Epidermal melanocyte (primary cell): ENCODE data around the gene ZNF618.

Source experiments
- DNase-seq: peaks from one replicate; pipeline ENCODE4 v3.0.0; 2011; ENCODE audit warnings: low spot score; ENCODE audit not compliant: insufficient read length

The ZNF618 gene

DNA sequence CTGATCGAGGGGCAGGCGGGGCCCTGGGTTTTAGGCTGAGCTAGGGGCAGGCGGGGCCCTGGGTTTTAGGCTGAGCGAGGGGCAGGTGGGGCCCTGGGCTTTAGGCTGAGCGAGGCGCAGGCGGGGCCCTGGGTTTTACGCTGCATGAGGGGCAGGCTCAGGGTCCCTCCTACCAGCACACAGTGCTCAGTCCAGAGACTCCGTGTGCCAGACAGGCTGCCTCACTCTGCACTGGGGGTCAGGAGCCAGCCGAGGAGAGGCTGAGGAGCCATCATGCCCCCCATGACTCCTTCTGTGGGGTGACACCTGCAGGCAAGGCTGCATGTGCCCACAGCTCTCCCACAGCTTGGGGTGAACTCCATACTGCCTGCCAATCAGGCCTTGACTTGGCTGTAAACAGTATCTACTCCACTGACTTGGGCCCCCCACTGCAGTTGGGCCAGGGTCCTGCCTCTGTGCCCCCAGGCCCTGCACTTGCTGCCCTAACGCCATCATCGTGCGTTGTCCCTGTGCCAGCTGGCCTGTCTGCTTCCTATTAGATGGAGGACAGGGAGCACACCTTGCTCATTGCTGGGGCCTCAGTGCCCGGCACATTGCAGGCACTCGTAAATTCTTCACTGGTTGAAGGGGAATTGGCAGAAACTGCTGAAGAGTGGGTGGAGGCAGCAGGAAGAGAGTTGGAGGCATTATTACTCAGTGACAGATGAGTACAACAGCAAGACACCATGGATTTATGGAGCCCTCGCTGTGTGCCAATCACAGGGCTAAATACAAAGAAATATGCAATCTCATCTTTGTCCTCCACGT lies 123.3 kb downstream of the ZNF618 start:
- no peak for DNase-seq

DNA sequence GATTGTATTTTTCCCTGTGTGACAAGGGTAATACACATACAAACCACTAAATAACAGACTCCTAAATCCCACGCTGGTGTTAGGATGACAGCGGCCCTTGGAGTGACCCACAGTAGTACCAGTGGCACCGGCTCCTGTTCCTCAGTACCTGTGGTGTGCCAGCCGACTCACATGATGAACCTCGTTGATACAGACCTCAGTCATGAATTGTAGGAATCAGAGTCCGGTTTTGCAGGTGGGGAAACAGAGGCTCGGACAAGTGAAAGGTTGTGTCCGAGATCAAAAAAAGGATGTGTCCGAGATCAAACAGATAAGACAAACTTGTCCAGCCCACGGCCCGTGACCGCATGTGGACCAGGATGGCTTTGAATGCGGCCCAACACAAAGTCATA lies 124.0 kb downstream of the ZNF618 start:
- no peak for DNase-seq

DNA sequence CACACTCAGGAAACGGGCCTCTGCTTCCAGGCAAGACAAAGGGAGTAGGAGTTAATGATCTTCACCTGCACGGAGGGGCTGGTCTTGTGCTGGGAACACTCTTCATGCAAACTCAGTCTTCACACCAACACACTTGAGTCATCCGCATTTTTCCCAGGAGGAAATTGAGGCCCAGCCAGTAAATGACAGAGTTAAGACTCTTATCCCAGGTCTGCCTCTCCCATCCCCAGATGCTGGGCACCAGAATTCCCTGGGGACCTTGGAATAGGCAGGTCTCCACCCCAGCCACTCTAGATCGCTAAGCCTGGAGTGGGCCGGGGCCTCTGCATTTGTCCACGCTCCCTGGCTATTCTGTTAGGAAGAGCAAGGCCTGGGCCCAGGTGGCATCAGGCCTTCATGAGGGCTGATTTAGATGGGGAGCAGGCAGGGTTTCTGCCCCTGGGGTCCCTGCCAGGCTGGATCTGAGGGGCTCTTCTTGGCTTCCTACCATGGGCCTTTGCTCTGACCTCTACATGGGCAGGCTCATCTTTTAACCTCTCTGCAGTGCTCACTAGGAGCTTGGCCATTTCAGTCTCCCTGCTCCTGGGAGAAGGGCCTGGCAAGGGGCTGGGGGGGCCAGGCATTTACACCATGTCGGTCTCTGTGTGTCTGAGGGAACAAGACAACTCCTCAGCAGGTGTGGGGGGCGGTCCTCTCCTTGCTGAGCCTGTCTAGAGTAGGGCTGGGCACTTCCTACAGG lies 124.7 kb downstream of the ZNF618 start:
- DNase-seq = no peak

DNA sequence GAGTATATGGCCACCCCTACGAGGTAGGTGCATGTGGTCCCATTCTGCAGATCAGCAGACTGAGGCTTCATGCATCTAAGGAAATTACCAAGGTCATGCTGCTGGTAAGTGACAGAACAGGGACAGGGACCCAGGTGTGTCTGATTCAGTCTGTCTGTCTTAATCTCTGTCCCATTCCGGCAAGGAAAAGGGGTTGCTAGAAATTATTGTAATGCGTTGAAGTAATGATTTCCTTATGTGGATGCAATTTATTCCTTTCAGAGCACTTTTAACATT lies 125.2 kb downstream of the ZNF618 start:
- no peak for DNase-seq

DNA sequence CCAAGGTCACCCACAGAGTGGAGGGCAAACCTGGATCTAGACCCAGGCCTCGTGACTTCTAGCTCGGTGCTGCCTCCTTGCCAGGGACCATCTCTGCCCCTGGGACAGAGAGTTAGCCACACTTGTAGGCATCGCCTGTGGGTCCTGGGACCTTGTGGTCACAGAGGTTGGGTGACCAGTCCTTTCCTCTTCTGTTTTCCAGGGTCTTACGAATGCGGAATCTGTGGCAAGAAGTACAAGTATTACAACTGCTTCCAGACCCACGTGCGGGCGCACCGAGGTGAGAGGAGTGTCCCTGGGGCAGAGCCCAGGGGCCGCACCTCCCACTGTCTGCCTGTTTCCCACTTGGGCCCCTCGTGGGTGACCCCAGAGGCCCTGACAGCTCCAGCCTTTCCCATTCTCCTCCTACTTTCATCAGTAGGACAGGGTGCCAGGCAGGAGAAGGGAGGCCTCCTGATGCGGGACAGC lies 125.7 kb downstream of the ZNF618 start:
- no peak for DNase-seq

DNA sequence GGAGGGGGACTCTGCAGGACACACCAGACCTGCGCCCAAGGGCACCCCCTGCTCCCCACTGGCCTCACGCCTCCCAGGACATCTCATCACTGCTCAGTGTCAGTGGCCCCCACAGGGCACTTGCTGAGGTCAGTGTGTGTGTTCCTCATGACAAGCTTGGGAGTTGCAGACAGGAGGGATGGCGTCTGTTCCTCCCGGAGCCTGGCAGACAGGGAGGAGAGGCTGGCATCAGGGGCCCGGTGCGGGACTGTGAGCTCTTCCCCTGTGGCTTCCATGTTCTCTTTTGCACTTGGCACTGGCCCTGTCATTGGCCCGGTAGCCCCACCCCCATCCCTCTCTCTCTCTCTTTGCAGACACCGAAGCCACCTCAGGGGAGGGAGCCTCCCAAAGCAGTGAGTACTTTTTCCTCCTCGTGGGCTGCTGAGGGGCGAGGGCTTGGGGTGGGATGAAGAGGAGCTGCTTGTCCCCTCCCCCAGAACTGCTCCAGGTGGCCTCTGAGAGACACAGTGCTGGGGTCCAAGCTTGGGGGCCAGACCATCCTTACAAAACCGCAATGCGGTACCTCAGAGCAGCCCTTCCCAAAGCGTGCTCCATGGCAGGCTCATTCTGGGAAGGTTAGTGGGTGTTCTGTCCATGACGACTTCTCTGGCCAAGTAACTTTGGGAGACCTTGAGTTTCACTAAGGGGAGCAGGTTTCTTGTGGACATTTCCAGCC lies 126.3 kb downstream of the ZNF618 start:
- no peak for DNase-seq

DNA sequence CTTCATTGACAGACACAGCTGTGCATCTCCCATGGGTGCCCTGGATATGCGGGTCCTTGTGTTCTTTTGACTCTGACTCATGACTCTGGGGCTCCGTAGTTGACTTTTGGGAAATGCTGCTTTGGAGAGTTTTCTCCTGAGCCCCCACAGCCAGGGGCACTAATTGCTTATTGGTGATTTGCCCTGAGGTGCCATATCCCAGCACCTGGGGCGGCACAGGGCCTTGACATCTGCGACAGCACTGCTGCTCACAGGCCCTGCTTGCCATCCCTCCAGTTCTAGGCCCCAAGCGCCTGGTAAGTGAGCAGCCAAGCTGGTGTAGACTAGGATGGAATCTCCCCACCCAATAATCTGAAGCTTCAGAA lies 126.9 kb downstream of the ZNF618 start:
- DNase-seq = no peak

DNA sequence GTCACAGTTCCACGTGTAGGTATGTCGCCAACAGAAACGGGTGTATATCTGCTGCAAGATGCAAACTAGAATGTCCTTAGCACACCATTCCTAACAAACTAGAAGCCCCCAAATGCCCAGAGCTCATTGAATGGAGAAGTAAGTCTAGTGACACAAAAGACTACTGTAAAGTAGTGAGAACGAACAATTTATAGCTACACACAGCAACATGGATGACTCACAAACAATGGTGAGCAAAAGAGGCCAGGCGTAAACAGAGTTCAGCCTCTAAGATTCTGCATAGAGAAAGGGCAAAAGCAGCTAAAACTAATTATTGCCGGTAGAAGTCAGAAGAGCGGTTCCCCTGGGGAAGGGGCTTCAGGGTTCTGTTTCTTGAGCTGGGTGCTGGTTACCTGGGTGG lies 127.2 kb downstream of the ZNF618 start:
- no peak for DNase-seq

DNA sequence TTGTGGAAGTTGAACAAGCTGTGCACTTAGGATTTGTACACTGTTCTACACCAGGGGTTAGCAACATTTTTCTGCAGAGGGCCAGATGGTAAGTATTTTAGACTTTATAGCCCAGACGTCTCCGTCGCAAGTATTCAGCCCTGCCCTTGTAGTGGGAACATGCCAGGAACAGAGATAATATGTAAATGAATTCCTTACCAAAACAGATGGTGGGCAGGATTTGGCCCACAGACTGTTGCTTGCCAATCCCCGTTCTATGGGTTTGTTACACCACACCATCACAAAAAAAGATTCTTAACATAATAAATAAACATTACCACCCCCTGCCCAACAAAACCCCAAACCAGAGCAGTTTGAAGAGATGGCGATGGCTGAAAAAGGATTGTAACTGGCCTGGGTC lies 127.6 kb downstream of the ZNF618 start:
- no peak for DNase-seq

DNA sequence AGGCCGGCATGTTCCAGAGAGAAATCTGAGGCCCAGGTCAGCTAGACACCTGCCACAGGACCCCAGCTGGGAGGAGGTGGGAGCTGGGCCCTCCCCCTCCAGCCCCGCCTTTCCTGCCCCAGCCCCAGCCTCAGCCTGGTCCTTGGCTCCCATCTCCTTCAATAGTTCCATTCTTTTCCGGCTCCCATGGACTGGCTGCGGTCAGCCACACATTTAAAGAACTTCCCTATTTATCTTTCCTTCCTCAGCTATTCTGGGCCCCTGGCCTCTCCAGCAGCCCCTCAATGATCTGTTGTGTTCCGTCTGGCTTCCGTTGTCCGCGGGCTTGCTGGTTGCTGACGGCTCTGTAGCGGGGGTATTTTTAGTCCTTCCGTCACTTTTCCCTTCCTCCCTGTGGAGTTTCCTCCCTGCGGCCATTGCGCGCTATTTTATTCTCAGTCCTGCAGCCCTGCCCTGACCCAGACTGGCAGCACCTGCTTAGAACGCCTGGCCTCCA lies 128.2 kb downstream of the ZNF618 start:
- DNase-seq = peak; percentile 93

DNA sequence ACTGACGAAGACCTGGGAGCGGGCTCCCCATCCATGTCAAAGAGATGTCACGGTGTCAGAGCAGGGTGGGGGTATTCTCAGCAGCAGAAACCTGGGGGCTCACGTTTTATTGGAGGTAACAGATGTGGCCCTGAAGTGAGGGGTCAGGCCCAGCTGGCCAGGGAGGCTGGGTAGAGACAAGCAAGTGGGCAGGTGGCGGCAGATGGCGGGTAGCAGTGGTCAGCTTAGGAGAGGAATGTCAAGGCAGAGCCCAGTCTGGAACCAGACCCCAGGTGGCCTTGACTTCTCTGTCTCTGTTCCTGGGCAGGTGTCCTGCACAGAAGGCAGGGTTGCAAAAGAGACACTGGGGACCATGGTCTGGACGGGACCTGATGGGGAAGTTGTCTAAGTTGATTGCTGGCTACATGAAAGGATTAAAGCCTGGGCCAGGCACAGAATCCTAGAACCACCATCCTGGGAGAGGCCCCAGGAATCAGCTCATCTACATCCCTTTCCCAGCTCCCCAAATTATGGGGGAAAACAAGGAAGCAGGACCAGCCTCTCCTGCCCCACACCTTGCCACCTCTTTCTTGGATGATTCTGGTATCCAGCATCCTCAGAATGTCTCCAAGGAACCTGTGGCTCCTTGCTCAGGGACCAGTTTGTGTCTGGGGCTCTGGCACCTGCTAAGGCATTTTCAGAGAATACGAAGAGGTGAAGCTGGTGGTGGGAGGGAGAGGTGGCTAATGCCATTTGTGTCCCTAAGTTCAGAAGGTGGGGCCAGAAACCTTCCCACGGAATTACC lies 129.5 kb downstream of the ZNF618 start:
- no peak for DNase-seq

DNA sequence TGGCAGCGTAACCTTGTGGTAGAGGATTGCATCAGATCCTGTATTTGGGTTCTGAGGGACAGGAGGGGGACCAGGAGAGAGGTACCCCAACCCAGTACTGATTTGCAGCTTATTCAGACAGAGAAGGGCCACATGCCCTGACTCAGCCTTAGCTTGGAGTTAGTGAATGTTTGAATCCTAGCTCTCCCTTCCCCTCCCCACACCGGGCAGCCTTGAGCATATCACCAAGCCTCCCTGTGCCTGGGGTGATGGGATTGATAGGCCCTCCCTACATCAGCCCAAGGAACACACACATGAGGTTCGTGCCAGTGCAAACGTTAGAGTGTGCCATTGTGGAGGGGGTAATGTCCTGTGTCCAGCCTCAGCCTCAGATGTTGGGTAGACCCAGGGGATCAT lies 130.0 kb downstream of the ZNF618 start:
- DNase-seq = no peak

DNA sequence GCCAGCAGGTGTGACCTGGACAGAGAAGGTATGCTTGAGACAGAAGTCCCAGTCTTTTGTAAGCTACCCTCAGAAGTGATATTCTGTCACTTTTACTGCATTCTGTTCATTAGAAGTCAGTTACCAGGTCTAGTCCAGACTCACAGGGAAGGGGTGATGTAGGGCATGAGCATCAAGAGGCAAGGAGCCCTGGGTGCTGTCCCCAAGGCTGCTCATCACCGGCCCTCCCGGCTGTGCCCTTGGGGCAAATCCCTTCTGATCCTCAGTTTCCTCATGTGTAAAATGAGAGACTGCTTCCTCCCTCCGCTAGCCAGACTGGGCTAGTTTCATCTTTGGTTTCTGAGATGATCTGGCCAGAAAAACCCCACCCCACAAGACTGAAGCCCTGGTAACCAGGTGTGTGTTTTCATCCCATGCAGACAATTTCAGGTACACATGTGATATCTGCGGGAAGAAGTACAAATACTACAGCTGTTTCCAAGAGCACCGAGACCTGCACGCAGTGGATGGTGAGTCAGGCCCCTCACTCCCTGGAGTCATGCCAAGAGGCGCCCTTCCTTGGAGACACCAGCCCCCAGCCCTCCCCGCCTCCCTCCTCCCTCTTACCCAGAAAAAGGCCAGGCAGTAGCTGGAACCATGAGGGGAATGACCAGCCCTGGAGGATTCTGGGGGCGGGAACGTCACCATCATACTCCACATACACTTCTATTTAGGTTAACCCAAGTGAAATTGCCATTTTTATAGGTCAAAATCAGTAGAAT lies 131.0 kb downstream of the ZNF618 start:
- no peak for DNase-seq

DNA sequence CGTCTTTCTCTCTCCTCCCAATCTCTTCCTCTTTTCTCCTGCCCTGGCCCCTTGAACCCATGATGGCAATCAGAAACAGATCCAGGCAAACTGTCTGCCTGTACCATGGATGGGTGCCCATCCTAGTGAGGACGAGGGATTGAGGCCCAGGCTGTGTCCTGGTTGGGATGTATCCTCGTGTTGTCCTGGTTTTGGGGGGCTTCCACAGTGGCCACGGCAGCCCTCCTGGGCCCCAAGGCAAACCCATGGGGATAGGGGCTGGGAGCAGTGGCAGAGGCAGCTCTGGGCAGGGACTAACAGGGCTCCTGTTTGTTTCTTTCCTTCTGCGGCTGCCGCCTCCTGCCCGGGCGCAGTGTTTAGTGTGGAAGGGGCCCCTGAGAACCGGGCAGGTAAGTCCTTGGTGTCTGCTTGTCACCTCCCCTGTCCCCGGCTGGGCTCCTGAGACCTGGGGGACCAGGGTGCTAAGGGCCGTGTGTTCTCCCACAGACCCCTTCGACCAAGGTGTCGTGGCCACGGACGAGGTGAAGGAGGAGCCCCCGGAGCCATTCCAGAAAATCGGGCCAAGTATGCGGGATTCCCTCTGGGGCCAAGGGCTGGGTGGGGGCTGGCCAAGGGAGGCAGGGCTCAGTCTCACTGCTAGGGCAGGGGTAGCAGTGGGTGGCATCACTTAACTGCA lies 132.0 kb downstream of the ZNF618 start:
- DNase-seq = no peak

DNA sequence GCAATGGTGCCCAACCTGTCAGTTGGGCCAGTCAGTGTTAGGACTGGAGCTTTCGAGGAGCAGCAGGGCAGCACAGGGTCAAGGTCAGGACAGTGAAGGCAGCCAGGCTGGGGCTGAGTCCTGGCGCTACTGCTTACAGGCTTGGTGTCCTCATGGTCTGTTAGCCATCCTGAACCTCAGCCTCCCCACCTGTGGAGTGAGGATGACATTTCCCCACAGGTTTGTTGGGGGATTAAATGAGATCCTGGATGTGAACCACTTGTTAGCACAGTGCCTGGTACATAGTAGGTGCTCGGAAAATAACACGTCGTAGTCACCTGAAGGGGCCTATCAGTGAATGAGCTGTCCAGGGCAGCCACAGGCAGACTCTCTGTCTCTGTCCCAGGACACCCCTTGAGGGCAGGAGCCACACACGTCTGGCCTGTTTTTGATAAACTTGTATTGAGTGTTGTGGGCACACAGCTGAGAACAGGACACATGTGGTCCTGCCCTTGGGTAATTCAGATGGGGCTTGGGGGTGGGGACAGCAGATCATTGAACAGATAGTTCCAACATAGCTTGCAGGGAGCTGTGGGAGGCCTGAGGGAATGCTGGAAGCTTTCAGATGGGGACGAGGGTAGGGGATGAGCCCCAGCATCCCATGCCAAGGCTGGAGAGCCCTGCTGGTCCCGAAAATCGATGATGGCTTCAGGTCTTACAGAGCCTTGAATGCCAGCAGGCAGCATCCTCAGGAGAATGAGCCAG lies 132.7 kb downstream of the ZNF618 start:
- no peak for DNase-seq

DNA sequence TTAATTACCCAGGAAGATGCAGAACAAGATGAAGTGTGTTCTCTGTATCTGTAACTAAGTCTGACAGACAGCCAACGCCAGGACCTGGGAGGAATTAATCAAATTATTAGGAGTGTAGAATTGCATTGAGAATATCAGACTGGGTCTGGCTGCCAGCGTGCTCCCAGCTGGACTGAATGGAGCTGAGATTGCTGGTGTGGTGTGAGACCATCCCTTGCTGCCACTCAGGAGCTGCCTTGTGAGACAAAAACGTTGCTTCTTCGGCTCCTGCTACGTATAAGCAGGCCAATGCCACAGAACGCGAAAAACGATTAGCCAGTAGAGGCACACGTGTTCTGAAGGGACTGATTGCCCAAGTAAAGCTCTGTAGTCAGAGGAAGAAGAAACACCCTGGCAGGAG lies 135.2 kb downstream of the ZNF618 start:
- DNase-seq = no peak

DNA sequence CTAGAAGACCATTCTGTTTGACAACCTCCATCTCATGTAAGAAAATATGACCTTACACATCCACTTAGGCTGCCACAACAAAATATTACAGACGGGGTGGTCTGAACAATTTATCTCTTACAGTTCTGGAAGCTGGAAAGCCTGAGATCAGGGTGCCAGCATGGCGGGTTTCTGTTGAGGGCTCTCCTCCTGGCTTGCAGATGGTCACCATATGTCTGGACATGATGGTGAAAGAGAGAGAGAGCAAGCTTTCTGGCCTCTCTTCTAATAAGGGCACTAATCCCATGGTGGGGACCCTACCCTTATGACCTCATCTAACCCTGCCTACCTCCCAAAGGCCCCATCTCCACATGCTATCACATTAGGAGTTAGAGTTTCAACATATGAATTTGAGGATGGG lies 136.0 kb downstream of the ZNF618 start:
- no peak for DNase-seq

DNA sequence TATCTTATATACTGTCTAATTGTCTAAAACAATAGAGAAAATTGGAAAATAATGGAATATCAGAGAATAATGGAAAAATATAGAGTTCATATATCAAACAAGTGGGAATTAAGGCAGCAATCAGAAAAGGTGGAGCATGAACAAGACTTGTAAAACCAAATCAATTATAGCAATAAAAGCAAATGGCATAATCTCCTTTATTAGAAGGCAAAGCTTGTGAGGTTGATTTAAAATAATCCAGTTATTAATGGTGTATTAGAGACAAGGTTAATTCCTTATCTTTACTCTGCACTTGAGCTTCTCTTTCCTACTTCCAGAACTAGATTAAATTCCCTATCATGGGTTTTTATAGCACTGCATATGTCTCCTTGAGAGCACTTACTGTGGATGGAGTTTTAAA lies 137.9 kb downstream of the ZNF618 start:
- DNase-seq = no peak

DNA sequence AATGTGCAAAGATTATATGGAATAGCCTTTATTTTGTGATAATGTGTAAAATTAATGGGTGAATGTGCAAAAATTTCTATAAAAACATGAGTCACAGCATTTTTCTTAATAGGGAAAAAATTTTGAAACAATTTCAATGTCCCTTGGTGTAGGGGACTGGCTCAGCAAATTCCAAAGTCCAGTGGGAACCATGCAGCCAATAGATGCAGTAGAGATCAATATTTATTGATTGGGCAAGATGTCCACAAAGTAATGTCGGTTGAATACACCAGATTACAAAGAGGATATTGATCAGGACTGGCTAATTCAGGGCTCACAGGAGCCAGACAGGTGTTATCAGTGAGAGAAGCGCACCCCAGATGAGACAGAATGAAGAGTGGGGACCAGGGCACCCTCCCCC lies 139.5 kb downstream of the ZNF618 start:
- DNase-seq = no peak

DNA sequence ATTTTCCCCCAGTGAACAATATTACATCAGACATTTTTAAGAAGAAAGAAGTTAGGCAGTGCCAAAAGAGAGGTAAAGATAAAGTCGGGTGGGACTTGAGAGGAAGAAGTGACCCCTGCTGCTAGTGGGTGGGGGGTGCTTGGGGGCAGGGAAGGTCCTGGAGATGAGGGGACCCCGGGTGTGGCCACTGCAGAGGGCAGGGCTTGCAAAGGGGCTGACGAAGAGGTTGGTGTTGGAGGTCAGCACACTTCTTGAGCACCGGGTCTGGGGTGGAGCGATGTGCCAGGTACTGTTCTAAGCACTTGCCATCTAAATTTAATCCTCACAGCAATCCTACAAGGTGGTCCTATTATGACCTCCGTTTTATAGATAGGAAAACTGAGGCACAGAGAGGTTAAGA lies 140.0 kb downstream of the ZNF618 start:
- no peak for DNase-seq
